Mesenchymal stem cell (in vitro differentiated cells and primary cell): Measurements from ENCODE around the gene RAB30.

Source experiments
- DNase-seq: peaks from one replicate; pipeline ENCODE4 v3.0.0-alpha.2; 2013
- H2AFZ ChIP-seq: one replicate; pipeline ENCODE4 v1.6.1; 2013; ENCODE audit warnings: low read depth, mild to moderate bottlenecking, control low read depth, inconsistent platforms, low read length, moderate library complexity
- H2AK5ac ChIP-seq: 2 replicates; pipeline ENCODE4 v1.6.1; 2013; ENCODE audit warnings: low read length, moderate library complexity, mild to moderate bottlenecking, inconsistent platforms; ENCODE audit not compliant: severe bottlenecking
- H2BK120ac ChIP-seq: one replicate; pipeline ENCODE4 v1.6.1; 2013; ENCODE audit warnings: low read depth, mild to moderate bottlenecking, inconsistent platforms, low read length, moderate library complexity
- H2BK12ac ChIP-seq, 2 experiments: one replicate each; pipeline ENCODE4 v1.6.1; 2013; ENCODE audit warnings: inconsistent platforms in 2 of 2, low read length in 2 of 2, mild to moderate bottlenecking in 2 of 2, moderate library complexity in 2 of 2, control low read depth in 1 of 2
- H2BK15ac ChIP-seq: one replicate; pipeline ENCODE4 v1.6.1; 2013; ENCODE audit warnings: mild to moderate bottlenecking, low read depth, inconsistent platforms; ENCODE audit not compliant: poor library complexity, severe bottlenecking
- H2BK5ac ChIP-seq: 2 replicates; pipeline ENCODE4 v1.6.1; 2013; ENCODE audit warnings: low read depth, mild to moderate bottlenecking, low read length, control low read depth, inconsistent platforms; ENCODE audit not compliant: poor library complexity, severe bottlenecking
- H3K14ac ChIP-seq, 2 experiments: one replicate each; pipeline ENCODE4 v1.6.1; 2013; ENCODE audit warnings: inconsistent platforms in 2 of 2, low read length in 2 of 2, control low read depth in 1 of 2, mild to moderate bottlenecking in 1 of 2, moderate library complexity in 1 of 2
- H3K18ac ChIP-seq, 2 experiments: one replicate each; pipeline ENCODE4 v1.6.1; 2013; ENCODE audit warnings: inconsistent platforms in 2 of 2, low read length in 2 of 2, control low read depth in 1 of 2, low read depth in 1 of 2, mild to moderate bottlenecking in 1 of 2
- H3K23ac ChIP-seq, 2 experiments: one replicate each; pipeline ENCODE4 v1.6.1; 2013; ENCODE audit warnings: inconsistent platforms in 2 of 2, low read length in 2 of 2, mild to moderate bottlenecking in 2 of 2, moderate library complexity in 2 of 2, control low read depth in 1 of 2
- H3K27ac ChIP-seq: 2 replicates; pipeline ENCODE4 v1.5.1; 2013; ENCODE audit warnings: mild to moderate bottlenecking, moderate library complexity, low read length, control low read depth, inconsistent platforms; ENCODE audit not compliant: poor library complexity, severe bottlenecking
- H3K27me3 ChIP-seq, 2 experiments: 2 replicates each; pipeline versions ENCODE4 v1.6.1 to v1.7.0; 2013; ENCODE audit warnings: low read length in 2 of 2, mild to moderate bottlenecking in 2 of 2, moderate library complexity in 2 of 2, control low read depth in 1 of 2, inconsistent platforms in 1 of 2; ENCODE audit not compliant: control insufficient read depth in 1 of 2, insufficient read depth in 1 of 2
- H3K36me3 ChIP-seq, 2 experiments: 2 replicates each; pipeline versions ENCODE4 v1.6.1 to v1.7.0; 2013; ENCODE audit warnings: low read length in 2 of 2, control low read depth in 1 of 2, inconsistent platforms in 1 of 2, low read depth in 1 of 2, mild to moderate bottlenecking in 1 of 2; ENCODE audit not compliant: insufficient read depth in 2 of 2, control insufficient read depth in 1 of 2
- H3K4ac ChIP-seq, 2 experiments: one replicate each; pipeline ENCODE4 v1.6.1; 2013; ENCODE audit warnings: inconsistent platforms in 2 of 2, low read length in 2 of 2, mild to moderate bottlenecking in 2 of 2, moderate library complexity in 2 of 2, control low read depth in 1 of 2, low read depth in 1 of 2
- H3K4me1 ChIP-seq: 2 replicates; pipeline ENCODE4 v1.6.1; 2013; ENCODE audit warnings: low read depth, low read length, control low read depth; ENCODE audit not compliant: control insufficient read depth, insufficient read depth
- H3K4me2 ChIP-seq: 2 replicates; pipeline ENCODE4 v1.6.1; 2013; ENCODE audit warnings: low read length, mild to moderate bottlenecking, inconsistent platforms; ENCODE audit not compliant: poor library complexity, severe bottlenecking
- H3K4me3 ChIP-seq, 2 experiments: 2 replicates each; pipeline versions ENCODE4 v1.5.1 to v1.7.0; 2013; ENCODE audit warnings: low read length in 2 of 2, mild to moderate bottlenecking in 2 of 2, control low read depth in 1 of 2, low read depth in 1 of 2; ENCODE audit not compliant: insufficient read depth in 1 of 2
- H3K79me1 ChIP-seq: replicated peaks from 2 replicates; pipeline ENCODE4 v1.6.1; 2013; ENCODE audit warnings: mild to moderate bottlenecking, control low read depth, low read length, inconsistent platforms; ENCODE audit not compliant: poor library complexity, severe bottlenecking
- H3K9ac ChIP-seq: 2 replicates; pipeline ENCODE4 v1.7.0; 2013; ENCODE audit warnings: mild to moderate bottlenecking, low read length, moderate library complexity
- H3K9me3 ChIP-seq: 2 replicates; pipeline ENCODE4 v1.7.0; 2013; ENCODE audit warnings: mild to moderate bottlenecking, low read length; ENCODE audit not compliant: control insufficient read depth
- H4K8ac ChIP-seq: one replicate; pipeline ENCODE4 v1.6.1; 2013; ENCODE audit warnings: inconsistent platforms, mild to moderate bottlenecking, low read length, moderate library complexity
- H4K91ac ChIP-seq: one replicate; pipeline ENCODE4 v1.6.1; 2013; ENCODE audit warnings: mild to moderate bottlenecking, low read length, inconsistent platforms
- WGBS: methylation state at CpG from one replicate; pipeline ENCODE4 v1.1.7; 2013; ENCODE audit warnings: mixed read lengths; 5-methylcytosine and 5-hydroxymethylcytosine counted together

Gene RAB30

GRCh38 chr11:83044958-83045712 is 26.6 kb downstream of the RAB30 start:
- Histone ChIP-seq H3K23ac (no peak overlapping the region), H4K8ac (no peak overlapping the region), H2BK5ac (no peak overlapping the region), H2BK15ac (no peak overlapping the region), H3K4ac (peak overlapping the region; percentile 21 to 38), H3K14ac (no peak overlapping the region), H3K18ac (peak overlapping the region in 1 of 2 experiments; percentile 60), H3K27ac (no peak overlapping the region), H3K4me2 (peak overlapping the region; percentile 40), H2AK5ac (peak overlapping the region; percentile 64), H3K9ac (no peak overlapping the region), H3K4me1 (peaks cover 8% of the 10 kb centered on the region), H2BK120ac (no peak overlapping the region), H3K27me3 (no peaks in the 10 kb centered on the region), H4K91ac (no peak overlapping the region), H2AFZ (no peak overlapping the region), H3K36me3 (peaks cover 0 to 3% of the 10 kb centered on the region in 2 experiments), H3K79me1 (peaks cover 21% of the 10 kb centered on the region), H3K4me3 (no peak overlapping the region), H3K9me3 (no peaks in the 10 kb centered on the region), H2BK12ac (peak overlapping the region in 1 of 2 experiments; percentile 97)
- 23% methylated on average over 6 of the region's 8 CpGs for WGBS
- DNase-seq = peak; percentile 95

GRCh38 chr11:83042964-83043711 is 28.6 kb downstream of the RAB30 start:
- H4K8ac ChIP-seq = no peak overlapping the region
- H3K4me2 ChIP-seq = no peak overlapping the region
- H3K4ac ChIP-seq = no peak overlapping the region
- H3K18ac ChIP-seq = peak overlapping the region in 1 of 2 experiments; percentile 18
- no peak overlapping the region for H2BK15ac ChIP-seq
- no peak overlapping the region for H4K91ac ChIP-seq
- peaks cover 5% of the 10 kb centered on the region for H3K4me1 ChIP-seq
- no peak overlapping the region for H3K14ac ChIP-seq
- H2AFZ ChIP-seq = no peak overlapping the region
- H3K36me3 ChIP-seq = peaks cover 0 to 3% of the 10 kb centered on the region in 2 experiments
- no peak overlapping the region for H3K23ac ChIP-seq
- no peak overlapping the region for H3K9ac ChIP-seq
- H3K27ac ChIP-seq = no peak overlapping the region
- H2BK12ac ChIP-seq = no peak overlapping the region
- no peak overlapping the region for H2BK120ac ChIP-seq
- H2BK5ac ChIP-seq = no peak overlapping the region
- H3K4me3 ChIP-seq = no peak overlapping the region
- WGBS = 93% methylated on average over 3 of the region's 3 CpGs
- peak; percentile 15 for DNase-seq
- no peaks in the 10 kb centered on the region for H3K27me3 ChIP-seq
- no peak overlapping the region for H2AK5ac ChIP-seq
- H3K9me3 ChIP-seq = no peaks in the 10 kb centered on the region
- peaks cover 23% of the 10 kb centered on the region for H3K79me1 ChIP-seq

GRCh38 chr11:83041126-83041525 is 30.6 kb downstream of the RAB30 start:
- Histone ChIP-seq H2BK5ac (no peak overlapping the region), H3K4me3 (no peak overlapping the region), H3K27me3 (no peaks in the 10 kb centered on the region), H3K4me1 (peaks cover 3% of the 10 kb centered on the region), H3K23ac (no peak overlapping the region), H3K9ac (no peak overlapping the region), H3K4me2 (no peak overlapping the region), H4K8ac (no peak overlapping the region), H2AK5ac (no peak overlapping the region), H3K4ac (no peak overlapping the region), H3K18ac (peak overlapping the region in 1 of 2 experiments; percentile 4), H3K27ac (no peak overlapping the region), H3K14ac (no peak overlapping the region), H4K91ac (no peak overlapping the region), H2BK120ac (no peak overlapping the region), H2BK12ac (no peak overlapping the region), H3K36me3 (peaks cover 0 to 3% of the 10 kb centered on the region in 2 experiments), H2BK15ac (no peak overlapping the region), H2AFZ (no peak overlapping the region), H3K79me1 (peaks cover 27% of the 10 kb centered on the region), H3K9me3 (no peaks in the 10 kb centered on the region)
- DNase-seq = no peak
- WGBS = 93% methylated on average over 2 of the region's 2 CpGs

- Histone ChIP-seq H3K4me2 (no peak overlapping the region), H2BK5ac (no peak overlapping the region), H3K4me3 (no peak overlapping the region), H3K27me3 (no peaks in the 10 kb centered on the region), H3K23ac (no peak overlapping the region), H4K91ac (no peak overlapping the region), H3K9ac (no peak overlapping the region), H2BK120ac (no peak overlapping the region), H3K18ac (no peak overlapping the region), H3K9me3 (no peaks in the 10 kb centered on the region), H2BK12ac (no peak overlapping the region), H2BK15ac (no peak overlapping the region), H3K14ac (no peak overlapping the region), H3K4me1 (no peaks in the 10 kb centered on the region), H3K27ac (no peak overlapping the region), H3K4ac (no peak overlapping the region), H3K36me3 (peaks cover 0 to 3% of the 10 kb centered on the region in 2 experiments), H3K79me1 (peaks cover 35% of the 10 kb centered on the region), H2AK5ac (no peak overlapping the region), H4K8ac (no peak overlapping the region), H2AFZ (no peak overlapping the region)
- WGBS = 99% methylated on average over 4 of the region's 4 CpGs
- DNase-seq = no peak
These were observed 32.1 kb downstream of the RAB30 start for GRCh38 chr11:83039566-83039965.
